Spinal cord (tissue), 10 donors: ENCODE data around the gene RHEB. TPM values are rescaled to one million over a fixed set of nuclear protein-coding genes. Genes with fewer than 3 reads are reported as not detected.

Experiments
- DNase-seq, 6 donors: peaks; one replicate each; pipeline versions ENCODE4 v3.0.0 to v3.0.0-alpha.2; 2013 to 2015; ENCODE audit warnings: low spot score in 6 of 6, low read depth in 4 of 6
- H3K27ac ChIP-seq: one replicate; pipeline ENCODE4 v1.5.1; 2013; ENCODE audit warnings: low read depth, low read length, control low read depth
- H3K27me3 ChIP-seq: one replicate; pipeline ENCODE4 v1.6.1; 2013; ENCODE audit warnings: low read length; ENCODE audit not compliant: control insufficient read depth, insufficient read depth
- H3K36me3 ChIP-seq: one replicate; pipeline ENCODE4 v1.6.1; 2013; ENCODE audit warnings: low read length; ENCODE audit not compliant: control insufficient read depth, insufficient read depth
- H3K4me1 ChIP-seq: one replicate; pipeline ENCODE4 v1.6.1; 2013; ENCODE audit warnings: low read length; ENCODE audit not compliant: control insufficient read depth, insufficient read depth
- H3K4me3 ChIP-seq: one replicate; pipeline ENCODE4 v1.5.1; 2013; ENCODE audit warnings: low read depth, low read length, control low read depth
- H3K9me3 ChIP-seq: one replicate; pipeline ENCODE4 v1.6.1; 2013; ENCODE audit warnings: low read length; ENCODE audit not compliant: control insufficient read depth, insufficient read depth
- WGBS: methylation state at CpG from one replicate; pipeline ENCODE4 v1.1.5; 2013; ENCODE audit warnings: missing lambda C conversion rate; ENCODE audit not compliant: insufficient coverage; 5-methylcytosine and 5-hydroxymethylcytosine counted together
- polyA plus RNA-seq, 2 donors: library from polyadenylated mRNA; unstranded; fragments of 120-200 nt; gene quantifications; one replicate each; pipeline ENCODE4 v1.2.1, GENCODE V29; 2013; ENCODE audit not compliant: insufficient read length in 2 of 2
- total RNA-seq, 2 donors: library from RNA; depleted of rRNA in 1 of 2; stranded (reverse); fragments of 120-200 nt in 1 of 2; fragments of >200 nt in 1 of 2; gene quantifications; one replicate each; pipeline versions ENCODE4 v1.2.3 to v1.2.4, GENCODE V29; 2013 to 2014
- donor health status: healthy.

The RHEB gene
- total and polyA plus RNA-seq, 4 donors: 106 to 196 (median 151) TPM

GRCh38 chr7:151483711-151483983 lies 36.0 kb downstream of the RHEB start:
- H3K27me3 ChIP-seq: no peaks in the 10 kb centered on the region
- H3K4me3 ChIP-seq: no peak overlapping the region
- no CpG with 5 or more reads among the region's 1 CpG for WGBS
- peaks cover 4% of the 10 kb centered on the region for H3K4me1 ChIP-seq
- no peak for DNase-seq
- no peak overlapping the region for H3K27ac ChIP-seq
- H3K36me3 ChIP-seq: peaks cover 11% of the 10 kb centered on the region
- no peaks in the 10 kb centered on the region for H3K9me3 ChIP-seq

DNA sequence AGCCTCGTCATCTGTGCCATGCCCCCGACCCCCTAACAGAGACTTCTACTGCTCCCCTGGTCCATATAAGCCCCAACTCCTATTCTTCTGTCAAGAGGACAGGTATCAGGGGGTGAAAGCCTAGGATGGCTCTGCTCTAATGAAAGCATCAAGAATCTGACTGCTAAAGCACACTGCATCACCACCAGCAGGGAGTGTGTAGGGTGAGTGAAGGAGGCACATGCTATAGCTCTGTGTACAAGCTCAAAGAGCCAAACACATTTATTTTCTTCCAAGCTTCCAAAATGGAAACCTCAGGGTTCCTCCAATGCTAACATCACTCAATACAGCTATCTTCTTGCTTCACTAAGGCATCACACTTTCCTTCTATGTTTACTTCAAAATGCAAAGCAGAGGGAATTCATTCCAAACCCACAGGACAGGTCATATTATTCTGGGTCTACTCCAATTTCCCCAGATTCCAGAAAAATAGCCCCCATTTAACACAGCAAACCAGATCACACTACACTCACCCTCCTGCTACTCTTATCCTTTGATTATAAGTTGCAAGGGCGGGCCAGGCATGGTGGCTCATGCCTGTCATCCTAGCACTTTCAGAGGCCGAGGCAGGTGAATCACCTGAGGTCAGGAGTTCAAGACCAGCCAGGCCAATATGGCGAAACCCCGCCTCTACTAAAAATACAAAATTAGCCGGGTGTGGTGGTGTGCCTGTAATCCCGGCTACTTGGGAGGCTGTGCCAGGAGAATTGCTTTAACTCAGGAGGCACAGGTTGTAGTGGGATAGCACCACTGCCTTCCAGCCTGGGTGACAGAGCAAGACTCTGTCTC lies 36.6 kb downstream of the RHEB start:
- Histone ChIP-seq H3K27ac (no peak overlapping the region), H3K9me3 (no peaks in the 10 kb centered on the region), H3K4me3 (no peak overlapping the region), H3K4me1 (peaks cover 4% of the 10 kb centered on the region), H3K27me3 (no peaks in the 10 kb centered on the region), H3K36me3 (peaks cover 11% of the 10 kb centered on the region)
- no peak for DNase-seq
- 82% methylated on average over 3 of the region's 8 CpGs for WGBS

- DNase-seq: no peak
- 82% methylated on average over 3 of the region's 4 CpGs for WGBS
- Histone ChIP-seq H3K27ac (no peak overlapping the region), H3K27me3 (no peaks in the 10 kb centered on the region), H3K4me3 (no peak overlapping the region), H3K9me3 (no peaks in the 10 kb centered on the region), H3K4me1 (peaks cover under 1% of the 10 kb centered on the region), H3K36me3 (peaks cover 14% of the 10 kb centered on the region)
Measured at GRCh38 chr7:151481650-151482505, 37.8 kb downstream of the RHEB start.

GRCh38 chr7:151477867-151478266 lies 41.8 kb downstream of the RHEB start:
- H3K27ac ChIP-seq: no peak overlapping the region
- H3K4me1 ChIP-seq: peaks cover 3% of the 10 kb centered on the region
- H3K9me3 ChIP-seq: no peaks in the 10 kb centered on the region
- no CpG with 5 or more reads among the region's 7 CpGs for WGBS
- no peaks in the 10 kb centered on the region for H3K27me3 ChIP-seq
- no peak overlapping the region for H3K4me3 ChIP-seq
- H3K36me3 ChIP-seq: peaks cover 10% of the 10 kb centered on the region
- no peak for DNase-seq

DNA sequence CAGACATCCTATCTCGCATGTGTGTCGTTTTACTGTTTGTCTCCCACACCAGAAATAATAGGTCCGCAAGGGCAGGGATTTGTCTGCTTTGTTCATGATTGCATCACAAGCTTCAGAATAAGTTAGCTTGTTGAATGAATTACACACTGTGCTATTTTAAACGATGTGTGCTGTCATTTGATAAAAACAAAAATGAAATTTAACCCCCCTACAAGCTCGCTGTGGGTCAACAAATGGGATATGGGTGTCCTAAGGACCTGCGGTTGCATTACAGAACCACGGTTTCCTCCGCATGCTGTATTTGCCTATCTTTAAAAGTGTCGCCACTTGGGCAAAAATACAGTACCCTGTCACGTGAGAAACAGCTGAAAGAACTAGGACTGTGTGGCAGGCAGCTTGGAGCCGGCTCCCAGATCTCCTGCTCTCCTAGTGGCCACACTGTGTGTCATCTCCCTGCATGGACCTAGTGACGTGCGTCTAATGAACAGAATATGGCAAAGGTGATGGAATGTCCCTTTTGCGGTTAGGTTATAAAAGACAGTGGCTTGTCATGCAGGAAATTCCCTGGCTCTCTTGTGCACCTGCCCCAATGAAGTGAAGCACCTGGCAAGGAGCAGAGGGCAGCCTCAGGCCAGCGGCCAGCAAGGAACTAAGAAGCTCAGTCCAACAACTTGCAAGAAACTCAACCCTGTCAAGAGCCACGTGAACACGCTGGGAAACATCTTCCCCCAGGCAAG lies 46.9 kb downstream of the RHEB start:
- peaks cover 20% of the 10 kb centered on the region for H3K36me3 ChIP-seq
- H3K27me3 ChIP-seq: no peaks in the 10 kb centered on the region
- H3K4me3 ChIP-seq: no peak overlapping the region
- H3K9me3 ChIP-seq: no peaks in the 10 kb centered on the region
- no peak overlapping the region for H3K27ac ChIP-seq
- no peak for DNase-seq
- H3K4me1 ChIP-seq: peaks cover 17% of the 10 kb centered on the region
- 86% methylated on average over 14 of the region's 17 CpGs for WGBS

DNA sequence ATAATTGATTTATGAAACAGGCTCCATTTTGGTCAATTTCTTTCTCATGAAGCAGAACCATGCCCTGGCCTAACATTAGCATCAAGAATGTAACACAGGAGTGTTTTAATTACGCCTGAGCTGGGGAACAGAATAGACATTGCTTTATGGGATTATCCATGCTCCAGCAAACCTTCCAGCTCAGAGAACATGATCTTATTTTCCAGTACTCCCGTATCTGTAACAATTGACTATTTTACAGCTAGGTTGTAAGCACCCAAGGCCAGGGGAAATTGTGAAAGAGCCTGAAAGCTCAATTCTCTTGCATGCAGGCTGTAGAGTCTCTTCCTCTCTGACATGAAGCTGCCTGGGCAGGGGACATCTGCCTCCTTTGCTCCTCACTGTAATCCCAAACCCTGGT lies 49.0 kb downstream of the RHEB start:
- H3K27me3 ChIP-seq: no peaks in the 10 kb centered on the region
- no CpG with 5 or more reads among the region's 2 CpGs for WGBS
- H3K4me1 ChIP-seq: peaks cover 22% of the 10 kb centered on the region
- DNase-seq: peak in 2 of 6 donors; percentile 33 to 62
- H3K36me3 ChIP-seq: peaks cover 33% of the 10 kb centered on the region
- H3K4me3 ChIP-seq: no peak overlapping the region
- H3K27ac ChIP-seq: no peak overlapping the region
- no peaks in the 10 kb centered on the region for H3K9me3 ChIP-seq

- H3K4me3 ChIP-seq: no peak overlapping the region
- DNase-seq: no peak
- H3K9me3 ChIP-seq: no peaks in the 10 kb centered on the region
- H3K27me3 ChIP-seq: no peaks in the 10 kb centered on the region
- no peak overlapping the region for H3K27ac ChIP-seq
- 100% methylated on average over 1 of the region's 5 CpGs for WGBS
- H3K36me3 ChIP-seq: peaks cover 42% of the 10 kb centered on the region
- H3K4me1 ChIP-seq: peaks cover 22% of the 10 kb centered on the region
Measured at GRCh38 chr7:151469281-151469680, 50.4 kb downstream of the RHEB start.

DNA sequence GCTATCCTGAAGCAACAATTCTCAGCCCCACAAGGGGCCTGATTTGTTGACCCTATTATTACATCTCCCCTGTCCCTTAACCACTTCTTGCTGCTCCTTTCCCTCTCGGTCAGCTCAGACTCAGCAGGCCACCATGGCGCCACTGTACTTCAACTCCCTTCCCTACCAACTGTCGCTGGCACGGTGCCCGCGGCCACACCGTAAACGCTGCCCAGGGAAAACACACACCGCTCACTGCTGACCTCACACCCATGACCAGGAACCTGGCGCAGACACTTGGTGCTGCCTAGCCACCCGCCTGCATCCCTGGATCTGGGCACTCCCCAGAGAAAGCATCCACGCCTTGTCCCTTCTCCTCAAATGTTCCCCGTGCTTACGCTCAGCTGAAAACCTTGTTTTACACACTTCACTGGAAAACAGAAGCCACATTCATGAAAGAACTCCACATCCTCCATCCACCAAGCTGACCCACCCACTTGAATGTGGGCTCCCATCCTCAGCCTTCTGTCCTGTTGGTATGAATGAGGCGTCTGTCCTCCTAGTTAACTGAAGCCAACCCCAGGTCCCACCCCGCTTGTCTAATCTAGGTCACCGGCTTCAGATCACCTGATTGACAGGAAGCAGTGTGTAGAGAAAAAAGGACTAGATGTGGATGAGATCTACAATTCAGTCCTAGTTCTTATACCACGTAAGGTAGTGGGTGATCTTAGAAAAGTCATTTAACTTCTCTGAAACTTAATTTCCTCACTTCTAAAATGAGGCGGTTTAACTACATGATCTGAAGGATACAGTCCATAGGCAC lies 51.3 kb downstream of the RHEB start:
- Histone ChIP-seq H3K36me3 (peaks cover 42% of the 10 kb centered on the region), H3K27me3 (no peaks in the 10 kb centered on the region), H3K4me3 (no peak overlapping the region), H3K27ac (peak overlapping the region; percentile 36), H3K4me1 (peaks cover 22% of the 10 kb centered on the region), H3K9me3 (no peaks in the 10 kb centered on the region)
- 59% methylated on average over 14 of the region's 19 CpGs for WGBS
- peak in 2 of 6 donors; percentile 39 to 44 for DNase-seq

GRCh38 chr7:151465169-151465568 lies 54.5 kb downstream of the RHEB start:
- DNase-seq: no peak
- WGBS: 93% methylated on average over 6 of the region's 8 CpGs
- Histone ChIP-seq H3K27me3 (no peaks in the 10 kb centered on the region), H3K36me3 (peaks cover 38% of the 10 kb centered on the region), H3K4me3 (no peak overlapping the region), H3K9me3 (no peaks in the 10 kb centered on the region), H3K27ac (no peak overlapping the region), H3K4me1 (peaks cover 26% of the 10 kb centered on the region)
